Measurements from ENCODE around the gene TNS3. TPM values are rescaled to one million over a fixed set of nuclear protein-coding genes. Genes with fewer than 3 reads are reported as not detected.

Gene TNS3
- total RNA-seq, 1 donor from 2014 or later: 426 TPM

- Mint-ChIP-seq H3K9me3 (ENCODE audit: low read depth) (no peaks in the 10 kb centered on the region), H3K36me3 (ENCODE audit: low read depth) (peaks cover 25% of the 10 kb centered on the region), H3K27me3 (ENCODE audit: low read depth) (no peaks in the 10 kb centered on the region), H3K4me1 (ENCODE audit: low read depth) (peaks cover 98% of the 10 kb centered on the region), H3K4me3 (ENCODE audit: unreplicated experiment) (no peak overlapping the region), H3K27ac (ENCODE audit: unreplicated experiment) (no peak overlapping the region)
- DNase-seq (ENCODE audit: low spot score): no peak
- no peak for TF ChIP-seq CTCF (IDR thresholded peaks at IDR 0.05)
Observed at GRCh38 chr7:47374538-47374937, 207.4 kb downstream of the TNS3 start.

DNA sequence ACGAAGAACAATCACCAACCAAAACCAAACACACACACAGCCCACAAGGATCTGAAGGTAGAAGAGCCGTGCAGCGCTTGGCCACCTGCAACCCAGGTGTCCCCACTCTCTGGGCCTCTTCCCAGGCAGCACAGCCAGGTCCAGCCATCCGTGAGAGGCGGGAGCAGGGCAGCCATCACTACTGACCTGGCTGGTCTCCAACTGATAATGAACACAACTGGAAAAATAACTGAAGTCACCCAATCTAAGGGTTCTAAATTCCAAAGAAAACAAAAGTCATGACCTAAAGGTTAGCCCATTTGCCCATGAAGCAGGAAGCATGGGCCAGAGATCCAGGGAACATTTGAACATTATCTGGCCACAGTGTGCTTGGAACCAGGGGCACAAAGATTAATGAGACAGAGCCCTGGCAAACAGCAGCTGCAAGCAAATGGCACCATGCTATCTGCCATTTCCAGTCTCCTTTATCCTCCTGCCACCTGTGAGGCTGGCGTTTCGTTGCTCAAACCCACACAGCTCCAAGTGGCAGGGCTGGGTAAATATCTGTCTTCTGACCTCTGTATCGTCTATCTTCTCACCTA is 207.9 kb downstream of the TNS3 start:
- peaks cover 31% of the 10 kb centered on the region for H3K36me3 Mint-ChIP-seq (ENCODE audit: low read depth)
- peaks cover 96% of the 10 kb centered on the region for H3K4me1 Mint-ChIP-seq (ENCODE audit: low read depth)
- no peaks in the 10 kb centered on the region for H3K9me3 Mint-ChIP-seq (ENCODE audit: low read depth)
- DNase-seq (ENCODE audit: low spot score): no peak
- no peak for TF ChIP-seq CTCF (IDR thresholded peaks at IDR 0.05)
- H3K27me3 Mint-ChIP-seq (ENCODE audit: low read depth): no peaks in the 10 kb centered on the region
- peak overlapping the region; percentile 59 for H3K27ac Mint-ChIP-seq (ENCODE audit: unreplicated experiment)
- H3K4me3 Mint-ChIP-seq (ENCODE audit: unreplicated experiment): no peak overlapping the region

- no peak for DNase-seq (ENCODE audit: low spot score)
- Mint-ChIP-seq H3K36me3 (ENCODE audit: low read depth) (peaks cover 33% of the 10 kb centered on the region), H3K4me3 (ENCODE audit: unreplicated experiment) (no peak overlapping the region), H3K27ac (ENCODE audit: unreplicated experiment) (peak overlapping the region; percentile 67), H3K27me3 (ENCODE audit: low read depth) (no peaks in the 10 kb centered on the region), H3K9me3 (ENCODE audit: low read depth) (no peaks in the 10 kb centered on the region), H3K4me1 (ENCODE audit: low read depth) (peaks cover 85% of the 10 kb centered on the region)
- TF ChIP-seq CTCF (IDR thresholded peaks at IDR 0.05): no peak
Observed at GRCh38 chr7:47371733-47372368, 210.1 kb downstream of the TNS3 start.

DNA sequence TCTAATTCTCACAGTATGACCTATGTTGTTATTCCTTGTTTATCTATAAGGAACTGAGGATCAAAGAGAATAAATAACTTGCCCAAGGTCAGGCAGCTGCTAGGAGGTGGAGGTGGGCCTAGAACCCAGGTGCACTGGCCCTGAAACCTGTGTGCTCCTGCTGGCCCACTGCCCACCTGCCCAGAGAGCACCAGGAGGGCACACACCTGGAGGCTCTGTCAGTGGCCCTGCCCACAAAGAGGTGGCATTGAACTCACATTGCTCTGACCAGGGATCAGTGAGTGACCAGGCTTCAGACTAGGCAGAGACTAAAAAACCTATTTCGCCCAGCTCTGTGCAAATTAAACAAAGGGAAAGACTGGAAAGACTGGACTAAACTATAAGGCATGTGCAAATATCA is 210.6 kb downstream of the TNS3 start:
- TF ChIP-seq CTCF (IDR thresholded peaks at IDR 0.05): no peak
- H3K4me3 Mint-ChIP-seq (ENCODE audit: unreplicated experiment): no peak overlapping the region

GRCh38 chr7:47370461-47371042 is 211.4 kb downstream of the TNS3 start:
- peaks cover 72% of the 10 kb centered on the region for H3K4me1 Mint-ChIP-seq (ENCODE audit: low read depth)
- peak overlapping the region; percentile 79 for H3K27ac Mint-ChIP-seq (ENCODE audit: unreplicated experiment)

More for the DNA sequence above, 210.6 kb downstream of the TNS3 start:
- H3K27ac Mint-ChIP-seq (ENCODE audit: unreplicated experiment): peak overlapping the region; percentile 67
- H3K27me3 Mint-ChIP-seq (ENCODE audit: low read depth): no peaks in the 10 kb centered on the region
- H3K9me3 Mint-ChIP-seq (ENCODE audit: low read depth): no peaks in the 10 kb centered on the region
- DNase-seq (ENCODE audit: low spot score): no peak
- peaks cover 80% of the 10 kb centered on the region for H3K4me1 Mint-ChIP-seq (ENCODE audit: low read depth)
- peaks cover 31% of the 10 kb centered on the region for H3K36me3 Mint-ChIP-seq (ENCODE audit: low read depth)

More at GRCh38 chr7:47370461-47371042, 211.4 kb downstream of the TNS3 start:
- Mint-ChIP-seq H3K36me3 (ENCODE audit: low read depth) (peaks cover 31% of the 10 kb centered on the region), H3K4me3 (ENCODE audit: unreplicated experiment) (no peak overlapping the region), H3K9me3 (ENCODE audit: low read depth) (no peaks in the 10 kb centered on the region), H3K27me3 (ENCODE audit: low read depth) (no peaks in the 10 kb centered on the region)
- no peak for DNase-seq (ENCODE audit: low spot score)
- TF ChIP-seq CTCF (IDR thresholded peaks at IDR 0.05): no peak

All from chondrocyte (in vitro differentiated cells).